ENCODE results near the gene CD276.

The CD276 gene

GRCh38 chr15:73755481-73755880 is 71.3 kb downstream of the CD276 start:
- Histone ChIP-seq H3K27ac (ENCODE audit: low read depth, low read length) (no peak overlapping the region), H4K20me1 (ENCODE audit: control insufficient read depth, insufficient read depth, low read depth, low read length) (no peaks in the 10 kb centered on the region), H3K4me2 (ENCODE audit: low read length) (no peak overlapping the region), H3K9me3 (ENCODE audit: control insufficient read depth, insufficient read depth, low read length) (no peaks in the 10 kb centered on the region), H3K36me3 (ENCODE audit: control insufficient read depth, low read length) (no peaks in the 10 kb centered on the region), H3K4me3 (ENCODE audit: low read length) (no peak overlapping the region), H3K9me2 (replicated peaks; ENCODE audit: control insufficient read depth, low read length) (no peaks in the 10 kb centered on the region), H3K4me1 (ENCODE audit: control insufficient read depth, low read length) (no peaks in the 10 kb centered on the region), H3K79me2 (ENCODE audit: control insufficient read depth, low read length) (no peaks in the 10 kb centered on the region), H3F3A (ENCODE audit: control insufficient read depth, insufficient read depth) (no peaks in the 10 kb centered on the region), H3K27me3 (ENCODE audit: control insufficient read depth, low read length) (peaks cover 8% of the 10 kb centered on the region; the same call in 1 of the 2 replicates)
- TF ChIP-seq EZH2phosphoT487 (IDR thresholded peaks at IDR 0.05; ENCODE audit: borderline replicate concordance, low read length) (no peak), CTCF (IDR thresholded peaks at IDR 0.05; ENCODE audit: low read depth, low read length, poor library complexity, severe bottlenecking) (no peak)

GRCh38 chr15:73755946-73756345 is 71.8 kb downstream of the CD276 start:
- Histone ChIP-seq H3K27me3 (ENCODE audit: control insufficient read depth, low read length) (peaks cover 8% of the 10 kb centered on the region; the same call in 1 of the 2 replicates), H3K4me3 (ENCODE audit: low read length) (no peak overlapping the region), H3K4me2 (ENCODE audit: low read length) (no peak overlapping the region), H3F3A (ENCODE audit: control insufficient read depth, insufficient read depth) (no peaks in the 10 kb centered on the region), H3K27ac (ENCODE audit: low read depth, low read length) (no peak overlapping the region), H4K20me1 (ENCODE audit: control insufficient read depth, insufficient read depth, low read depth, low read length) (no peaks in the 10 kb centered on the region), H3K9me3 (ENCODE audit: control insufficient read depth, insufficient read depth, low read length) (no peaks in the 10 kb centered on the region), H3K79me2 (ENCODE audit: control insufficient read depth, low read length) (no peaks in the 10 kb centered on the region), H3K36me3 (ENCODE audit: control insufficient read depth, low read length) (no peaks in the 10 kb centered on the region), H3K4me1 (ENCODE audit: control insufficient read depth, low read length) (no peaks in the 10 kb centered on the region), H3K9me2 (replicated peaks; ENCODE audit: control insufficient read depth, low read length) (no peaks in the 10 kb centered on the region)
- TF ChIP-seq EZH2phosphoT487 (IDR thresholded peaks at IDR 0.05; ENCODE audit: borderline replicate concordance, low read length), result no peak
- TF ChIP-seq CTCF (IDR thresholded peaks at IDR 0.05; ENCODE audit: low read depth, low read length, poor library complexity, severe bottlenecking), result no peak

DNA sequence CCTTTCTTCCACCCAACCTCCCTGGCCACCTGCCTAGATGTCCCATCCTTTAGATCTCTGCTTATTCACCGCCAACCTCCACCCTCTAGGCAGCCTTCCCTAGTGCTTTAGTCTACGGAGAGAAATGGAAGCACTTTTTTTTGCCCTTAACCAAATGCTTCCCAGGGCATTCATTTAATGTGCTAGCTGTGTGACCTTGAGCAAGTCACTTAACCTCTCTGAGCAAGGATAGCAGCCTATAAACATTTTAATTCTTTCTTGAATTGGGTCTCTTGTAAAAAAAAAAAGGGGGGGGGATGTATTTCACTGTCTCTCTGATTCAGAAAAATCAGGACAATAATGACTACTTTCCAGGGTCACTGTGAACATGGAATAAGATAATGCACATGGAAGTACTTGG is 72.2 kb downstream of the CD276 start:
- no peak overlapping the region for H3K4me3 ChIP-seq (ENCODE audit: low read length)
- no peaks in the 10 kb centered on the region for H3K36me3 ChIP-seq (ENCODE audit: control insufficient read depth, low read length)
- H3K4me2 ChIP-seq (ENCODE audit: low read length), result no peak overlapping the region
- no peaks in the 10 kb centered on the region for H3K9me2 ChIP-seq (replicated peaks; ENCODE audit: control insufficient read depth, low read length)
- H3K27me3 ChIP-seq (ENCODE audit: control insufficient read depth, low read length), result peaks cover 8% of the 10 kb centered on the region; the same call in 1 of the 2 replicates
- no peaks in the 10 kb centered on the region for H3K79me2 ChIP-seq (ENCODE audit: control insufficient read depth, low read length)
- H3K27ac ChIP-seq (ENCODE audit: low read depth, low read length), result no peak overlapping the region
- no peaks in the 10 kb centered on the region for H3K4me1 ChIP-seq (ENCODE audit: control insufficient read depth, low read length)
- H4K20me1 ChIP-seq (ENCODE audit: control insufficient read depth, insufficient read depth, low read depth, low read length), result no peaks in the 10 kb centered on the region
- no peaks in the 10 kb centered on the region for H3F3A ChIP-seq (ENCODE audit: control insufficient read depth, insufficient read depth)
- TF ChIP-seq CTCF (IDR thresholded peaks at IDR 0.05; ENCODE audit: low read depth, low read length, poor library complexity, severe bottlenecking) (no peak), EZH2phosphoT487 (IDR thresholded peaks at IDR 0.05; ENCODE audit: borderline replicate concordance, low read length) (no peak)
- no peaks in the 10 kb centered on the region for H3K9me3 ChIP-seq (ENCODE audit: control insufficient read depth, insufficient read depth, low read length)

All from DOHH2 (cell line).